Astrocyte of the cerebellum (primary cell): Measurements from ENCODE around the gene OGFRL1.

ENCODE experiments used
- DNase-seq: peaks from one replicate; pipeline ENCODE4 v3.0.0-alpha.2; 2011; ENCODE audit warnings: low read depth
- H3K4me3 ChIP-seq: 2 replicates; pipeline ENCODE4 v1.5.1; 2011; ENCODE audit warnings: mild to moderate bottlenecking, low read depth, low read length, moderate library complexity
- in situ Hi-C: cut with HindIII; loops from 2 replicates; pipeline ENCODE4 v1.10.0; 2017; ENCODE audit warnings: low sequenced_read_pairs
- TF ChIP-seq, protein P1 (sequence below): IDR thresholded peaks from 2 replicates; pipeline ENCODE4 v1.5.1; 2012; ENCODE audit warnings: low read length, low read depth, moderate library complexity, mild to moderate bottlenecking; ENCODE audit errors: missing control alignments

OGFRL1 gene

DNA sequence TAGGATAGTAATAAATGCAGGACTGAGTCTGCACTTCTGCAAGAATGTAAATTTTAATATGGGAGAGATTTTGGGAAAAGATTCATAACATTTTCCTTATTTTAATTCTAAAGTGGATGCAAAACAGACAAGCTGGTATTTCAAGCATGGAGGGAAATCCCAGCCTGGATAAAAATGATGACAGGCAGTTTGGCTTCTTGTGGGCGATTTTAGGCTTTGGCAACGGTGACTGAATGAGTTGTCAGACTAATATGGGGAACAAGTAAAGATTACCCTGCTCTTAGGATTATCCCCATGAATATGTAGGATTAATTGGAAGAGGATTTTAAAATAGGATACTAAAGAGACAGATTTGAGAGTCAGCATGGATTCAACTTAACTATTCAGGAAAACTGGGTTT is 21.0 kb downstream of the OGFRL1 start:
- no peak for DNase-seq
- in situ Hi-C loops, result no loop called here
- TF ChIP-seq, protein P1, sequence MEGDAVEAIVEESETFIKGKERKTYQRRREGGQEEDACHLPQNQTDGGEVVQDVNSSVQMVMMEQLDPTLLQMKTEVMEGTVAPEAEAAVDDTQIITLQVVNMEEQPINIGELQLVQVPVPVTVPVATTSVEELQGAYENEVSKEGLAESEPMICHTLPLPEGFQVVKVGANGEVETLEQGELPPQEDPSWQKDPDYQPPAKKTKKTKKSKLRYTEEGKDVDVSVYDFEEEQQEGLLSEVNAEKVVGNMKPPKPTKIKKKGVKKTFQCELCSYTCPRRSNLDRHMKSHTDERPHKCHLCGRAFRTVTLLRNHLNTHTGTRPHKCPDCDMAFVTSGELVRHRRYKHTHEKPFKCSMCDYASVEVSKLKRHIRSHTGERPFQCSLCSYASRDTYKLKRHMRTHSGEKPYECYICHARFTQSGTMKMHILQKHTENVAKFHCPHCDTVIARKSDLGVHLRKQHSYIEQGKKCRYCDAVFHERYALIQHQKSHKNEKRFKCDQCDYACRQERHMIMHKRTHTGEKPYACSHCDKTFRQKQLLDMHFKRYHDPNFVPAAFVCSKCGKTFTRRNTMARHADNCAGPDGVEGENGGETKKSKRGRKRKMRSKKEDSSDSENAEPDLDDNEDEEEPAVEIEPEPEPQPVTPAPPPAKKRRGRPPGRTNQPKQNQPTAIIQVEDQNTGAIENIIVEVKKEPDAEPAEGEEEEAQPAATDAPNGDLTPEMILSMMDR, result no peak
- no peak overlapping the region for H3K4me3 ChIP-seq

DNA sequence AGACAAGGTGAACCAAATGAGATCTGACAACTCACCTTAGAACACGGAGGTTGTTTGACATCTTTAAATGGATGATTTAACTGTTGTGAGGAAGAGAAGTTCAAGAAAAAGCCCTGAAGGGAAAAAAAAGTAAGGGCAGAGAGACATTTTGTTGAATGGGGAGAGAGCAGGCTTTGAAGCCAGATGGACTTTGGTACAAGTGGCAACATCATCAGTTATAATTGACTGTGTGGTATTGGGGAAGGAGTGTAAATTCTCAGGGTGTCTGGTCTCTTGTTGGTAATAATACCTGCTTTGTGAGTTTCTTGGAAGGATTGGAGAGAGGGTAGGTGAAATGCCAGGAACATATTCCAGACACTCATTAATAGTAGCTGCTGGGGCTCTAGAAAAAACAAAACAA is 21.6 kb downstream of the OGFRL1 start:
- no peak overlapping the region for H3K4me3 ChIP-seq
- in situ Hi-C loops, result no loop called here
- TF ChIP-seq, protein P1, result no peak
- DNase-seq, result no peak

DNA sequence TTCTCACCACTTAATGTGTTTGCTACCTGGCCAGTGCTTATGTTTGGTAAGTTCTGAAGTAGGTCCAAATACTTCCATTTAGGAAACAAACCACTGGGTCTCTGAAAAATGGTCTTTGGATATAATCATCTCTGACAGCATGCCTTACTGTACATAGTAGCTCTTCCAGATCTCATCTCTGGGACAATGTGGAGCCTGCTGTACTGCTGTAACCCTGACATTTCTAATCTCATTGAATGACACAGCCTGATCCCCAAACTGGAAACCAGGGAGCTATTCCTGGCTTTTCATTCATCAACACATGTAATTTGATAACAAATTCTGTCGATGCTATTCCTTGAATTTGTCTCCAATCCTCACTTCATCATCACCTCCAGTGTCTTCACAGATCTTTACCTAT is 23.5 kb downstream of the OGFRL1 start:
- TF ChIP-seq, protein P1, result no peak
- in situ Hi-C loops, result no loop called here
- DNase-seq, result no peak
- H3K4me3 ChIP-seq, result no peak overlapping the region

DNA sequence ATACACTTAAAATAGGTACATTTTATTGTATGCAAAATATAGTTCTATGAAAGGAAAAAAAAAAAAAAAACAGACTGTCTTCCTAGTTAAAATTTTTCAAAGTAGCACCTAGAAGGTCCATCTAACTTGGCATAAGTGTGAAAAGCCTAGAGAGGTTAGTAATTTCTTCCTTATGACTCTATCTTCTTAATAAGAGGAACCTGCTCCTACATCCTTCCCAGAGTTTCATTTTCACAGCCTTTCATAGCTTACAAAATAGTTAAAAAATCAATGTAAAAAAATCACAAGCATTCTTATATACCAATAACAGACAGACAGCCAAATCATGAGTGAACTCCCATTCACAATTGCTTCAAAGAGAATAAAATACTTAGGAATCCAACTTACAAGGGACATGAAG is 28.8 kb downstream of the OGFRL1 start:
- TF ChIP-seq, protein P1, result no peak
- DNase-seq, result no peak
- no peak overlapping the region for H3K4me3 ChIP-seq
- in situ Hi-C loops, result no loop called here

DNA sequence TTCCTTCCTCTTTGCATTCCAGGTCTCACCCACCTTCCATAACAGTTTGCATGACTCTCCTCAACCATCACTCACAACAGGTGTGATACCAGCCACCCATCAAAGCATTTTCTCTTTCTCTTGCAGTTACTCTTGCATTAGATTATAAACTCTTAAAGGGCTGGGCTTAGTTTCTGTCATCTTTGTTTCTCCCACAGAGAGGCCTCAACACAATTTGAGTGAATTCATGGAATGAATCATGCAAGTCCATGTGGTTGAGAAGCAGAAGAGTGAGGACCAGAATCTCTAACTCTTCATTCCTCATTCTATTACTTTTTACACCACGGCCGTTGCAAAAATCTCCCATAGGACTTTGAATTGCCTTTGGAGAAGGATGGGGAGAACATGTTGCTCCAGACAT is 31.4 kb downstream of the OGFRL1 start:
- no peak for DNase-seq
- no peak overlapping the region for H3K4me3 ChIP-seq
- TF ChIP-seq, protein P1, result no peak
- in situ Hi-C loops, result no loop called here

DNA sequence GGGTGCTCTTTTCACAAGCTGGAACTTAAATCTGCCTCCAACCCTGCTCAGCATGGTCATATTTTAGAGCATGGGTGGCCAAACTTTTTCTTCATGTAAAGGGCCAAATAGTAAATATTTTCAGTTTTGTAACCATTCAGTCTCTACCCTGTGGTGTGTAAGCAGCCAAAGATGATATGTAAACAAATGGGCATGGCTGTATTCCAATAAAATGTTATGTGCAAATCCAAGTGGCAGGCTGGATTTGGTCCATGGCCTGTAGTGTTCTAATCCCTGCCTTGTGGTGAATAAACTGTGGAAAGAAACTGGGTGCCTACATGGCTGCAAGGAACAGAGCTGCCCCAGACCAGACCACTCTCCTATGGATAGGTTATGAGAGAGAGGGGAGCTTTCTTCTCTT is 32.7 kb downstream of the OGFRL1 start:
- TF ChIP-seq, protein P1, result no peak
- no peak for DNase-seq
- in situ Hi-C loops, result no loop called here
- H3K4me3 ChIP-seq, result no peak overlapping the region

DNA sequence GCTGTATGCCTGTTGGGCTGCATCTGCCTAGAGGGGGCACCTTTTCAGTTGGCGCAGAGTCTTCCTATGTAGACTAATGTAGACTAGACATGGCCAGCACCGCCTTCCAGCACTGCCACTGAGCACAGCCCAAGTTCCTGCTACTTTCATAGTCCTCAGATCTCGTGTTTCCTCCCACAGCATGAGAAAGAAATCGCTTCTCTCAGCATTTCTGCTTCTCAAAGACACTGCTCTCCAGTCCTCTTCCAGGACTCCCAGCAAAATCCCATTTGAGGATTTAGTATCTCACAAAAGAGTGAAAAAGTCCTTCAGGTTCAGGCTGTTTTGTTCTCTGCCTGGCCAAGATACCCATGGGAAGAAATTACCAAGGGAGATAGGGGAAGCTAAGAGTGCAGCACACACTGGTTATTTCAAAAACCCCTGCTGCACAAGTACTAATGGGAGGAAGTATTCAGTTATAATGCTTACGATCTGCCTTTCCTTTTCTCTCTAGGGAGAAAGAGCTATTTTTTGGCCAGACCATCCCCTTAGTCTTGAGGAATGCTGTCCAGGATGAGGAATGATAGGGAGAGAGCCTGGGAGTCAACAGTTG is 35.7 kb downstream of the OGFRL1 start:
- in situ Hi-C loops, result no loop called here
- H3K4me3 ChIP-seq, result no peak overlapping the region
- no peak for DNase-seq
- TF ChIP-seq, protein P1, result no peak
